T-cell (primary cell): ENCODE data around the gene INPP5D. TPM values are rescaled to one million over a fixed set of nuclear protein-coding genes. Genes with fewer than 3 reads are reported as not detected.

Experiments used
- ATAC-seq, 4 experiments: fragments of 200-7000 bp in 3 of 4; fragments of 150-1000 bp in 1 of 4; cut with Tn5 transposase; replicated peaks in 1 of 4; 1 replicate in 3 of 4; 2 replicates in 1 of 4; pipeline ENCODE4 v1.10.0; 2021; ENCODE audit warnings: moderate library complexity in 3 of 4, mild to moderate bottlenecking in 2 of 4, moderate number of reproducible peaks in 1 of 4
- CTCF ChIA-PET, 2 donors: fragments of 300-600 bp; sonication (Branson Sonifier 250); formaldehyde crosslinking; loops; one replicate each; lab custom pipeline; 2022; ENCODE audit warnings: antibody characterized with exemption in 2 of 2; lab: Charles Lee
- POLR2A ChIA-PET, 2 donors: fragments of 300-600 bp; sonication (Branson Sonifier 250); formaldehyde crosslinking; loops; one replicate each; lab custom pipeline; 2022; ENCODE audit warnings: antibody characterized with exemption in 2 of 2; lab: Charles Lee
- DNase-seq, 35 experiments: peaks; one replicate each; pipeline versions ENCODE4 v3.0.0 to v3.0.0-alpha.2; 2013 to 2023
- H3K27ac ChIP-seq: one replicate; pipeline ENCODE4 v1.5.1; 2013; ENCODE audit warnings: low read length
- H3K27me3 ChIP-seq, 2 experiments: replicated peaks in 1 of 2; 1 replicate in 1 of 2; 2 replicates in 1 of 2; pipeline versions ENCODE4 v1.6.1 to v1.7.0; 2013; ENCODE audit warnings: low read length in 1 of 2, mixed read lengths in 1 of 2; ENCODE audit not compliant: control insufficient read depth in 2 of 2, insufficient read depth in 2 of 2; ENCODE audit errors: extremely low read depth in 1 of 2
- H3K36me3 ChIP-seq, 2 donors: 1 replicate in 1 of 2; 2 replicates in 1 of 2; pipeline versions ENCODE4 v1.6.1 to v1.7.0; 2013; ENCODE audit warnings: low read length in 1 of 2; ENCODE audit not compliant: control insufficient read depth in 2 of 2, insufficient read depth in 1 of 2; ENCODE audit errors: extremely low read depth in 1 of 2
- H3K4me1 ChIP-seq, 2 experiments: 1 replicate in 1 of 2; 2 replicates in 1 of 2; pipeline versions ENCODE4 v1.6.1 to v1.7.0; 2013; ENCODE audit warnings: low read length in 2 of 2, mixed read lengths in 1 of 2; ENCODE audit not compliant: insufficient read depth in 2 of 2, control insufficient read depth in 1 of 2; ENCODE audit errors: extremely low read depth in 1 of 2
- H3K4me3 ChIP-seq, 2 donors: 1 replicate in 1 of 2; 2 replicates in 1 of 2; pipeline versions ENCODE4 v1.5.1 to v1.7.0; 2013; ENCODE audit warnings: mild to moderate bottlenecking in 2 of 2, low read length in 1 of 2, moderate library complexity in 1 of 2; ENCODE audit not compliant: control insufficient read depth in 1 of 2; ENCODE audit errors: extremely low read depth in 1 of 2
- H3K9me3 ChIP-seq: 2 replicates; pipeline ENCODE4 v1.7.0; 2013
- H3K27ac Mint-ChIP-seq, 2 donors: one replicate each; pipeline ENCODE4 v1.8.0; 2020 to 2021; ENCODE audit warnings: mild to moderate bottlenecking in 2 of 2, mixed read lengths in 2 of 2
- H3K27me3 Mint-ChIP-seq, 2 donors: one replicate each; pipeline ENCODE4 v1.8.0; 2021 to 2022; ENCODE audit warnings: mixed read lengths in 2 of 2
- H3K36me3 Mint-ChIP-seq: one replicate; pipeline ENCODE4 v1.8.0; 2021; ENCODE audit warnings: mixed read lengths
- H3K4me1 Mint-ChIP-seq, 3 donors: one replicate each; pipeline ENCODE4 v1.8.0; 2020 to 2022; ENCODE audit warnings: mixed read lengths in 3 of 3, mild to moderate bottlenecking in 1 of 3
- H3K4me3 Mint-ChIP-seq, 3 donors: one replicate each; pipeline ENCODE4 v1.8.0; 2020 to 2022; ENCODE audit warnings: mild to moderate bottlenecking in 3 of 3, mixed read lengths in 3 of 3, moderate library complexity in 3 of 3
- H3K9me3 Mint-ChIP-seq, 3 donors: one replicate each; pipeline ENCODE4 v1.8.0; 2020 to 2022; ENCODE audit warnings: mixed read lengths in 3 of 3
- WGBS: methylation state at CpG from one replicate; pipeline ENCODE4 v1.1.5; 2013; ENCODE audit warnings: missing lambda C conversion rate; ENCODE audit not compliant: insufficient coverage; 5-methylcytosine and 5-hydroxymethylcytosine counted together
- total RNA-seq, 35 experiments: library from RNA in 6 of 35; stranded (reverse) in 6 of 35; fragments of 120-200 nt in 1 of 35; gene quantifications; one replicate each; pipeline versions ENCODE4 v1.2.1 to v1.2.4 and lab custom pipeline; 2013 to 2026

INPP5D gene
- total RNA-seq, 5 donors from 2014 or later (not counting 1 experiment from before 2014, with no cell fraction given): 108 to 216 (median 135) TPM

DNA sequence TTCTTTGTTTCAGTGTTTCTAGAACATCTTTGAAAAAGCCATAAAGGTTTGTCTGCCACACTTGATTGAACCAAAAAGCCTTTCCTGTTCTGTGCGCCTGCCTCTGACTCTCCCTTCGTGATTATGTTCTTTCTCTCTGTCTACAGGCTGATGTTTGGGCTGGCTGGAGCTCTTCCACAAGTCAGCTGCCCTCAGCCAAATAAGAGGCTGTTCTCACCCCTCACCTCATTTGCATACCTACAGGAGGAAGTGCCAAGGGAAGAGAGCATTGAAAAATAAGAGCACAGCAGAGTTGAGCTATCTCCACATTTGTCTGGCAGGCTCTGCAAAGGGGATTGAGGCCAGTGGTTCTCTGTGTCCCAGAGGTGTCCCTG lies 15.8 kb downstream of the INPP5D start:
- ATAC-seq: peak; percentile 69 to 86 (median 74)
- H3K27me3 Mint-ChIP-seq: no peaks in the 10 kb centered on the region
- peak in 13 of 35 experiments; percentile 34 to 74 (median 46) for DNase-seq
- H3K9me3 Mint-ChIP-seq: peaks cover 3 to 5% (median 4%) of the 10 kb centered on the region in 3 donors
- no peaks in the 10 kb centered on the region for H3K27me3 ChIP-seq
- H3K36me3 Mint-ChIP-seq: peaks cover 29% of the 10 kb centered on the region
- 0% methylated on average over 2 of the region's 2 CpGs for WGBS
- CTCF ChIA-PET: interaction anchor here in 1 of 2 donors (0.8 to 1.2 kb wide), 6 partner anchors 9 to 25 kb away, joined by 3 to 5 read pairs (median 4); no protein-coding TSS in a partner anchor
- peaks cover 60 to 77% of the 10 kb centered on the region in 2 experiments for H3K4me1 ChIP-seq
- peak overlapping the region; percentile 64 for H3K27ac ChIP-seq
- POLR2A ChIA-PET: interaction anchor here (0.6 to 0.8 kb wide), 2 partner anchors 8 to 37 kb away, joined by 4 read pairs; no protein-coding TSS in a partner anchor
- H3K4me1 Mint-ChIP-seq: peaks cover 31 to 47% (median 43%) of the 10 kb centered on the region in 3 donors
- H3K36me3 ChIP-seq: peaks cover 14 to 38% of the 10 kb centered on the region in 2 donors
- no peak overlapping the region for H3K27ac Mint-ChIP-seq
- H3K4me3 Mint-ChIP-seq: no peak overlapping the region
- H3K4me3 ChIP-seq: peak overlapping the region; percentile 15 to 32
- H3K9me3 ChIP-seq: no peaks in the 10 kb centered on the region

DNA sequence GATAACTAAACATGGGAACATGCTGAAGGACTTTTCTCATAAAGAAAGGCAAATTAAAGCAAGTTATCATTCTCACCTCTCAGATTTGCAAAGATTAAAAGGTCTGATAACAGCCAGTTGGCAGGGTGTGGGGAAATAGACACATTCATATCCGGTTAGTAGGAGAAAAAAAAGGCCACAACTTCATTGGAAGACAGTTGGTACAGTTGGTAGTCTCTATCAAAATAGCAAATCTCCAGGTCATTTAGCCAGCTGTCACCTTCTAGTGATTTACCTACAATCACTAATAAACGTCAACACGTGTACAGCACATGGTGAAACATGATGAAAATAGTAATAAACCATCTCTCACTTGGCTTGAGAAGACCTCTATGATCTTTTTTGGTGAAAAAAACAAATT lies 16.6 kb downstream of the INPP5D start:
- no peak overlapping the region for H3K4me3 Mint-ChIP-seq
- no peaks in the 10 kb centered on the region for H3K27me3 Mint-ChIP-seq
- H3K36me3 Mint-ChIP-seq: peaks cover 32% of the 10 kb centered on the region
- Histone ChIP-seq H3K4me3 (peak overlapping the region in 1 of 2 donors; percentile 2), H3K9me3 (no peaks in the 10 kb centered on the region), H3K4me1 (peaks cover 68 to 83% of the 10 kb centered on the region in 2 experiments), H3K27ac (peak overlapping the region; percentile 64), H3K27me3 (no peaks in the 10 kb centered on the region), H3K36me3 (peaks cover 11 to 39% of the 10 kb centered on the region in 2 donors)
- CTCF ChIA-PET: interaction anchor here in 1 of 2 donors (0.6 to 1.2 kb wide), 3 partner anchors 12 to 16 kb away, joined by 3 to 4 read pairs (median 4); no protein-coding TSS in a partner anchor
- ATAC-seq: no peak
- H3K27ac Mint-ChIP-seq: no peak overlapping the region
- peak in 1 of 35 experiments; percentile 71 for DNase-seq
- WGBS: no CpG with 5 or more reads among the region's 3 CpGs
- peaks cover 36 to 54% (median 45%) of the 10 kb centered on the region in 3 donors for H3K4me1 Mint-ChIP-seq
- POLR2A ChIA-PET: interaction anchor here in 1 of 2 donors (0.7 kb wide), 1 partner anchor 10 kb away, joined by 13 read pairs; no protein-coding TSS in a partner anchor
- peaks cover 2 to 3% (median 2%) of the 10 kb centered on the region in 3 donors for H3K9me3 Mint-ChIP-seq

DNA sequence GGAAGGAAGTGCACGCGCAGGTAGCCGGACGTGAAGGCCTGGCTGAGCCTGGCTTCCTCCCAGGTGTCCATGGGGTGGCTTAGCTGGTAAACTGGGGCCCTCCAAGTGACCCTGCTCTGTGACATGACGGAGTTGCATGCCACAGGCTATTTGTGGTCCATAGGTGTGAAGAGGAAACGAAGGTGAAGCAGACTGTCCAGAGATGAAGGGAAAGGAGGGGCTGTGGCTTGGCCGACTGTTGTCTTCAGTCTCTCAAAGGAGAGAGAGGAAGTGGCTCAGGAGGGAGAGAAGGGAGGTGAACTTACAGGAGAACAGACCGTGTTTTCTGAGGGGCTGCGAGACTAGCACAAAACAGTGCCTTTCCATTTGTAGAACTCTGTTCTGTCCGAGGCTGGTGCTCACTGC lies 19.3 kb downstream of the INPP5D start:
- POLR2A ChIA-PET: no interaction called here
- ATAC-seq (peak in 3 of 4 experiments; percentile 5 to 36 (median 18)), DNase-seq (peak in 6 of 35 experiments; percentile 12 to 58 (median 38))
- H3K9me3 Mint-ChIP-seq: no peaks in the 10 kb centered on the region
- peak overlapping the region in 2 of 3 donors; percentile 62 to 72 for H3K4me3 Mint-ChIP-seq
- Histone ChIP-seq H3K4me1 (peaks cover 86 to 93% of the 10 kb centered on the region in 2 experiments), H3K9me3 (no peaks in the 10 kb centered on the region), H3K4me3 (peak overlapping the region; percentile 7 to 46), H3K27ac (peak overlapping the region; percentile 89), H3K36me3 (peaks cover 2 to 37% of the 10 kb centered on the region in 2 donors), H3K27me3 (no peaks in the 10 kb centered on the region)
- peaks cover 31% of the 10 kb centered on the region for H3K36me3 Mint-ChIP-seq
- H3K27me3 Mint-ChIP-seq: no peaks in the 10 kb centered on the region
- peaks cover 60 to 68% (median 68%) of the 10 kb centered on the region in 3 donors for H3K4me1 Mint-ChIP-seq
- peak overlapping the region; percentile 94 for H3K27ac Mint-ChIP-seq
- CTCF ChIA-PET: no interaction called here
- 7% methylated on average over 10 of the region's 10 CpGs for WGBS

DNA sequence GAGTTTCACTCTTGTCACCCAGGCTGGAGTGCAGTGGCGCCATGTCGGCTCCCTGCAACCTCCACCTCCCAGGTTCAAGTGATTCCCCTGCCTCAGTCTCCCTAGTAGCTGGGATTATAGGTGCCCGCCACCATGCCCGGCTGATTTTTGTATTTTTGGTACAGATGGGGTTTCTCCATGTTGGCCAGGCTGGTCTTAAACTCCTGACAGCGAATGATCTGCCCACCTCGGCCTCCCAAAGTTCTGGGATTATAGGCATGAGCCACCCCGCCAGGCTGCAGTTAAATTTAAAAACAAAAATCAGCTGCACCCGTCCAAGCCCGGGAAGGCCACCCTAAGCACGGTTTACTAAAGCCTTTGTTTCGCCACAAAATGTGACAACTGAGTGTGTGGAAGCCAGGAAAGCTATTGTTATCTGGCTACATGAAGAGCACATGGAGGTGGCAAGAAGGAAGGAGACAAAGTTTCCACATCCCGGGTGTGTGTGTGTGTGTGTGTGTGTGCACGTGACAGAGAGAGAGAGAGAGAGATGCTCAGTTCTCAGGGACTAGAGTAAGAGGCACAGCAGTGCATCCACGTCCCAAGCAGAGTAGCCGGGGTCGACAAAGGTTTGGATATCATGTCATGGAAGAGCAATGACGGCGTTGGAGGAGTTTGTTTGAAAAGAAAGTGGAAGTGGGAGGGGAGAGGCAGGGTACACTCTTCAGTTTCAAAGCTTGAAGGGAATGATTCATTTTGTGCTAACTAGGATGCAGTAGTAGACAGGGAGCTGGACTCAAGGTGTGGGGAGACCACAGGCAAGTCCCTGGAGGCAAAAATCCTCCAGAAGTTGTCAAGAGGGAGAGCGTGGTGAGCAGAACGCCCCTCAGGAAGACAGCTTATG lies 20.1 kb downstream of the INPP5D start:
- no peaks in the 10 kb centered on the region for H3K9me3 ChIP-seq
- peak overlapping the region; percentile 94 for H3K27ac Mint-ChIP-seq
- no peaks in the 10 kb centered on the region for H3K27me3 ChIP-seq
- POLR2A ChIA-PET: interaction anchor here in 1 of 2 donors (0.5 to 0.6 kb wide), 2 partner anchors 14 to 1413 kb away, joined by 3 to 4 read pairs; no protein-coding TSS in a partner anchor
- DNase-seq: peak in 2 of 35 experiments; percentile 14 to 44
- peaks cover 67 to 76% (median 75%) of the 10 kb centered on the region in 3 donors for H3K4me1 Mint-ChIP-seq
- H3K36me3 ChIP-seq: peaks cover 2 to 32% of the 10 kb centered on the region in 2 donors
- no peaks in the 10 kb centered on the region for H3K9me3 Mint-ChIP-seq
- no peak for ATAC-seq
- CTCF ChIA-PET: interaction anchor here in 1 of 2 donors (0.5 to 1.5 kb wide), 3 partner anchors 26 to 181 kb away, joined by 3 to 4 read pairs (median 3); no protein-coding TSS in a partner anchor
- H3K27ac ChIP-seq: peak overlapping the region; percentile 89
- 54% methylated on average over 14 of the region's 20 CpGs for WGBS
- no peak overlapping the region for H3K4me3 ChIP-seq
- peak overlapping the region in 2 of 3 donors; percentile 48 to 62 for H3K4me3 Mint-ChIP-seq
- H3K27me3 Mint-ChIP-seq: no peaks in the 10 kb centered on the region
- peaks cover 33% of the 10 kb centered on the region for H3K36me3 Mint-ChIP-seq
- H3K4me1 ChIP-seq: peaks cover 82 to 93% of the 10 kb centered on the region in 2 experiments

DNA sequence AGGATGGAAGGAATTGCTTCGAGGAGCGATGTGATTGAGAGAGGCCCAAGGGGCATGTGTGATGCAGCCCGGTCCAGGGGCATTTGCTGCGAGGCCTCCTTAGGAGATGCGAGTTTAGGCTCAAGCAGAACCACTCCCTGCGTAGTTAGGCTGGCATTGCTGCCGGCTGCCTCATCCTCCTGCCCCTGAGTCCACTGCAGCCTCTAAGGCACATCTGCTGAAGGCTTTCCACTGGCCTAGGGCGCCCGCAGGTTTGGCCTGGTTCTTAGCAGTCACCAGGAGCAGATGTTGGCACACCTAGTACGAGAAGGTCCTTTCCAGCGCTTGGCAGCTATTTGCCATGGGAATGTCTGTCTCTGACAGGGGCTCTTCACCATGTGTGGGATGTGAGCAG lies 20.7 kb downstream of the INPP5D start:
- Mint-ChIP-seq H3K4me1 (peaks cover 74 to 82% (median 82%) of the 10 kb centered on the region in 3 donors), H3K27me3 (no peaks in the 10 kb centered on the region), H3K36me3 (peaks cover 39% of the 10 kb centered on the region), H3K4me3 (peak overlapping the region in 2 of 3 donors; percentile 40 to 48), H3K9me3 (no peaks in the 10 kb centered on the region), H3K27ac (peak overlapping the region; percentile 94)
- Histone ChIP-seq H3K9me3 (no peaks in the 10 kb centered on the region), H3K27me3 (no peaks in the 10 kb centered on the region), H3K4me3 (peak overlapping the region in 1 of 2 donors; percentile 6), H3K4me1 (peaks cover 76 to 92% of the 10 kb centered on the region in 2 experiments), H3K36me3 (peaks cover 2 to 32% of the 10 kb centered on the region in 2 donors), H3K27ac (peak overlapping the region; percentile 89)
- ChIA-PET POLR2A (interaction anchor here in 1 of 2 donors (0.5 kb wide), 1 partner anchor 13 kb away, joined by 4 read pairs; no protein-coding TSS in a partner anchor), CTCF (interaction anchor here in 1 of 2 donors (0.5 to 1.5 kb wide), 3 partner anchors 27 to 180 kb away, joined by 3 to 4 read pairs (median 3); no protein-coding TSS in a partner anchor)
- no peak for ATAC-seq
- 66% methylated on average over 11 of the region's 11 CpGs for WGBS
- DNase-seq: no peak
